ENCODE measurements around the gene BCAP31. TPM values are rescaled to one million over a fixed set of nuclear protein-coding genes. Genes with fewer than 3 reads are reported as not detected.

Gene BCAP31
- 351 to 491 TPM (median 368 TPM) in 5 replicates for total RNA-seq (2022; extraction: Qiagen RNA extraction)

DNA sequence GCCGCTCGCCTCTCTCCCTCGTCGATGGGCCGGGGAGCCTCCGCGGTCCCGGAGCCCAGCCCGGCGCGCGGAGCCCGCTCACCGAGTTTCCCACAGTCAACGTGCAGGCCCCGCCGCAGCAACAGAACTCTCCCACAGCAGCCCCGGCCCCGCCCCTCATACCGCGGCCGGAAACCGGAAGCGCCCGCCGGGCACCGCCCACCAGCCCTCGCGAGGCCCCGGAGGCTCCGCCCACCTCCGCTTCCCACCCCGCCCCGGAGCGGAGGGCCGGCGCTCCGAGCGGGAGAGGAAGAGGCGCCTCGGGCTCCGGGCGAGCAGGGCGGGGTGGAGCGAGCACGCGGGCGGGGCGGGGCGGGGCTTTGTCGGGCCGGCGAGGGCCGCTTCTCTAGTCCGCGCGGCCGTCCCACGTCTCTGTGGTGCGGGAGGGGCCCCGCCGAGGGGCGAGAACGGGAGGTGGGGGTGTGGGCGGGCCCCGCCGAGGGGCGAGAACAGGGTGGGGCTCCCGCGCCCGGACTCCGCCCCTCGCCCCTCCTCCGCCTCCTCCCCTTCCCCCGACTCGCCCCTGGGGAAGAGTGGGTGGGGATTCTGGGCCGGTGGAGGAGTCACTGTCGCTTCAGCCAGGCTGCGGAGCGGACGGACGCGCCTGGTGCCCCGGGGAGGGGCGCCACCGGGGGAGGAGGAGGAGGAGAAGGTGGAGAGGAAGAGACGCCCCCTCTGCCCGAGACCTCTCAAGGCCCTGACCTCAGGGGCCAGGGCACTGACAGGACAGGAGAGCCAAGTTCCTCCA is at the start of gene BCAP31, which contains the start of gene ABCD1:
Gene BCAP31 (minus strand): TSS at position 136 of the 787 bp plus-strand sequence. CDS start 1,143 bp downstream, outside the sequence.
Gene ABCD1 (plus strand): TSS at position 605 of the 787 bp plus-strand sequence. CDS start 411 bp downstream, outside the sequence.

DNA sequence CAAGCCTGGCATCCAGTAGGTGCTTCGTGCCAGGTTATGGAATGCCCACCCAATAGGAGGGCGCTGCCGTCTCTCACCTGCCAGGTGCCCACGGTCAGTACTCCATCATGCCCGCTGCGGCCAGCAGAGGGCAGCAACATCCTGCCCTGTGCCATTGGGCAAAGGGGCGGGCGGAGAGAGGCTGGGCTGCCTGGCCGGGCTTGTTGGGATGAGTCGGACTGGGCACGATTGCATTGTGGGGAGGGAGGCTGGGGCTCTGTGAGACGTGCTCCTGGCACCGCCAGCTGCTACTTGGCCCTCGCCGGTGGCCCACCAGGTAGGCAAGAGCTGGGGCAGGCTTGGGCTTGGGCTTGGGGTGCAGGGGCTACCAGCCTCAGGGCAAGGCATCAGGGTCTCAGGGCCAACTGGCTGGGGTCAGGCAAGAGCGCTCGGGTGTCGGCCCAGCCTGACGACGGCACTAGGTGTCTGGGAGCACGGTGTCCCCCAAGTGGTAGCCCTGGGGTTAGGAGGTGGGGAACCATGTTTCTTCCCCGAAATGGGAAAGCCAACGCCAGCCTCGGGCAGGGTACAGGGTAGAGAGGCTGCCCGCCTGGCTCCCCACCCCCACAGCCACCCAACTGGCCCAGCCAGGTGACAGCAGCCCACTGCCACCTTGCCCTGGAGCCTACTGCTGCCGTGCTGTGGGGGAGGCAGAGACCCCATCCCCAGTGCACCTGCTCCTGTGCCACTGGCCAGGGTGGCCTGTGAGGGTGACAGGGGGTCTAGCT is 40.0 kb upstream of the BCAP31 start, which contains the start of gene PLXNB3:
Gene PLXNB3 (plus strand): TSS at position 261 of the 767 bp plus-strand sequence. CDS start 1,287 bp downstream, outside the sequence.

DNA sequence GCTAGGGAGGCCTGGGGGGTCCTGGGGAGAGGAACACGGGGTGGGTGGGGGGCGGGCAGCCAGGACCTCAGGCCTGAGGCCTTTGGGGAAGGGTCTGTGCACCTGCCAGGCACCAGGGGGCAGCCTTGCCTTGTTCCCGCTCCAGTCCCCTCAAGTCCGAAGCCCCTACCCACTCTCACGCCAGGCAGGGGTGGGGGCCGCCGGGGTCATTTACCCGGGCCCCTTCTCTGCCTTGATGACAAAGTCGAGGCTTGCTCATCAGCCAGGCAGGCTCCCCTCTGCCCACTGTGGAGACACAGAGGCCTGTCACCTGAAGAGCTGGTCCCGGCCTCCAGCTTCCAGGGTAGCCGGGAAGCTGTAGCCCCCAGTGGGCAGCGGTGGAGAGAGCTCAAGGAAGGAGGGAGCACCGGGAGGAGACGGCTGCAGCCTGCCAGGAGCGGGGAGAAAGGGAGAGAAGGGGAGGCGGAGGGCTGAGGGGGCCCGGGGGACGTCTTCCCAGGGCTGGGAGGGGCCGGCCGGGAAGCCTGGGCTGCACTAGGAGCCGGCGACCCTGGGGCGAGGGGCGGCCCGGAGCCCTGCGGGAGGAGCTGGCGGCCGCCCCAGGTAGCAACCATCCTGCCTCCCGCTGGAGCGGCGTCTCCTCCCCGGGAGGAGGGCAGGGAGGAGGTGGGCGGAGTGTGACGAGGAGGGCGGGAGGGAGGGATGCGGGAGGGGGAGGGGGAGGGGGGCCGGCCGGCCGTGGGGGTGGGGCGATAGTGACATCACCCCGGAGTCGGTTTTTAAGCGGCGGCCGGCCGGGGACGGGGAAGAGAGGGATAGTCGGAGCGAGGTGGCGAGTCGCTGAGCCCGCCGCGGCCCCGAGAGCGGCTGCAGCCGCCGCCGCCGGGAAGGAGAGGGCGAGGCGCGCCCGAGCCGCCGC is 36.8 kb downstream of the BCAP31 start, which contains the start of gene SLC6A8:
Gene SLC6A8 (plus strand): TSS at position 806 of the 919 bp plus-strand sequence. CDS start 649 bp downstream, outside the sequence.

DNA sequence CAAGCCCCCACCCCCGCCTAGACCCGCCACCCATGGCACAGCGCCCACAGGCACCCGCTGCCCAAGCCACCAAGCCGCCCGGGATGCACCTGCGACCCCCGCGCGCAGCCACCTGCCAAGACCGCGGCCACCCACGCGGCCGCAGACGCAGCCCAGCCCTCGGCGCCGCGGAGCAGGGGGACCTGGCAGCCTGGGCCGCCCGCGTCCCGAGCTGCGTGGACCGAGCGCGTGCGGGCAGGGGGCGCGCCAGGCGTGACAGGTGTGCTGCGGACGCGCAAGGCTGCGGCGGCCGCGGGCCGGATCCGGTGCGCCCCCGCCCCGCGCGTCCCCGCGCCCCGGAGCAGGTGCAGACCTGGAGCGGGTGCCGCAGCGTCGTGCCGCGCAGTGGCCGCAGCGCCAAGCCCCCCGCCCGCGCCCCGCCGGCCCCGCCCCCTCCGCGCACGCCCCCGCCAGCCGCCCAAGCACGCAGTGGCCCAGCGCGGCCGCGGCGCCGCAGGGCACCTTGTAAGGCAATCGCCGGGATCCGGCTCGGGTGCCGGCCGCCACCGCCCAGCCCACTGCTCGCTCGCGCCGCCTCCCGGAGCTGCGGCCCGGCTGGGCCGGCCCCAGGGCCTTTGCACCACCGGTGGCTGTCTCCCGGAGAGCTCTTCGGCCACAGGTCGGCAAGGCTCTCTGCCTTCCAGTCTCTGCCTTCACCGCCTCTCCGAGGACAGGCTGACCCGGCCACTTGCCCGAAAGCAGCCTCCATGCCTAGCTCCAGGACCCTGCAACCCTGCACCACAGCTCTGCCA is 50.6 kb downstream of the BCAP31 start, which contains the start of gene PNCK:
Gene PNCK (minus strand): TSS at position 386 of the 791 bp plus-strand sequence. CDS start 737 bp downstream, outside the sequence.

Other genes starting within 250 kb of the BCAP31 start
- not detected in 5 replicates for gene BGN, start 229.4 kb downstream of the BCAP31 start, total RNA-seq (2022; extraction: Qiagen RNA extraction)
- gene ATP2B3, start 206.7 kb downstream of the BCAP31 start, total RNA-seq (2022; extraction: Qiagen RNA extraction): 0.05 to 0.31 TPM (median 0.12 TPM) in 5 replicates
- 40.9 to 59.7 TPM (median 57.6 TPM) in 5 replicates for gene CCNQ, start 125.2 kb downstream of the BCAP31 start, total RNA-seq (2022; extraction: Qiagen RNA extraction)
- 1.0 to 1.6 TPM (median 1.5 TPM) in 5 replicates for gene DUSP9, start 77.2 kb downstream of the BCAP31 start, total RNA-seq (2022; extraction: Qiagen RNA extraction)
- gene PNCK, start 50.6 kb downstream of the BCAP31 start, total RNA-seq (2022; extraction: Qiagen RNA extraction): 0.13 to 0.44 TPM (median 0.26 TPM) in 3 of 5 replicates, not detected in the others
- 10.0 to 14.5 TPM (median 12.6 TPM) in 5 replicates for gene SLC6A8, start 36.5 kb downstream of the BCAP31 start, total RNA-seq (2022; extraction: Qiagen RNA extraction)
- 2.5 to 4.0 TPM (median 3.6 TPM) in 5 replicates for gene ABCD1, start 469 bp upstream of the BCAP31 start, total RNA-seq (2022; extraction: Qiagen RNA extraction)
- 3.1 to 4.0 TPM (median 3.6 TPM) in 5 replicates for gene PLXNB3, start 39.9 kb upstream of the BCAP31 start, total RNA-seq (2022; extraction: Qiagen RNA extraction)
- gene SRPK3, start 56.7 kb upstream of the BCAP31 start, total RNA-seq (2022; extraction: Qiagen RNA extraction): 0.02 to 0.13 TPM (median 0.05 TPM) in 4 of 5 replicates, not detected in the other
- gene IDH3G, start 70.0 kb upstream of the BCAP31 start, total RNA-seq (2022; extraction: Qiagen RNA extraction): 58.1 to 62.0 TPM (median 60.2 TPM) in 5 replicates
- 313 to 452 TPM (median 397 TPM) in 5 replicates for gene SSR4, start 70.3 kb upstream of the BCAP31 start, total RNA-seq (2022; extraction: Qiagen RNA extraction)
- gene PDZD4, start 106.2 kb upstream of the BCAP31 start, total RNA-seq (2022; extraction: Qiagen RNA extraction): 2.9 to 3.7 TPM (median 3.4 TPM) in 5 replicates
- gene L1CAM, start 161.8 kb upstream of the BCAP31 start, total RNA-seq (2022; extraction: Qiagen RNA extraction): 16.9 to 22.0 TPM (median 19.7 TPM) in 5 replicates
- 0.07 TPM in 1 of 5 replicates, not detected in the others for gene AVPR2, start 180.3 kb upstream of the BCAP31 start, total RNA-seq (2022; extraction: Qiagen RNA extraction)
- 1.3 to 2.1 TPM (median 1.4 TPM) in 5 replicates for gene ARHGAP4, start 201.9 kb upstream of the BCAP31 start, total RNA-seq (2022; extraction: Qiagen RNA extraction)
- 197 to 239 TPM (median 216 TPM) in 5 replicates for gene NAA10, start 210.7 kb upstream of the BCAP31 start, total RNA-seq (2022; extraction: Qiagen RNA extraction)
- 0.10 to 0.36 TPM (median 0.18 TPM) in 4 of 5 replicates, not detected in the other for gene RENBP, start 220.3 kb upstream of the BCAP31 start, total RNA-seq (2022; extraction: Qiagen RNA extraction)
- 34.4 to 39.5 TPM (median 36.7 TPM) in 5 replicates for gene HCFC1, start 247.4 kb upstream of the BCAP31 start, total RNA-seq (2022; extraction: Qiagen RNA extraction)
- 5.2 to 7.2 TPM (median 5.4 TPM) in 5 replicates for gene TMEM187, start 248.4 kb upstream of the BCAP31 start, total RNA-seq (2022; extraction: Qiagen RNA extraction)

All from A549 treated with Hydrocortisone at 1 μM for 4 hours (cell line).